ENCODE results near the gene SUSD6.

SUSD6 gene

DNA sequence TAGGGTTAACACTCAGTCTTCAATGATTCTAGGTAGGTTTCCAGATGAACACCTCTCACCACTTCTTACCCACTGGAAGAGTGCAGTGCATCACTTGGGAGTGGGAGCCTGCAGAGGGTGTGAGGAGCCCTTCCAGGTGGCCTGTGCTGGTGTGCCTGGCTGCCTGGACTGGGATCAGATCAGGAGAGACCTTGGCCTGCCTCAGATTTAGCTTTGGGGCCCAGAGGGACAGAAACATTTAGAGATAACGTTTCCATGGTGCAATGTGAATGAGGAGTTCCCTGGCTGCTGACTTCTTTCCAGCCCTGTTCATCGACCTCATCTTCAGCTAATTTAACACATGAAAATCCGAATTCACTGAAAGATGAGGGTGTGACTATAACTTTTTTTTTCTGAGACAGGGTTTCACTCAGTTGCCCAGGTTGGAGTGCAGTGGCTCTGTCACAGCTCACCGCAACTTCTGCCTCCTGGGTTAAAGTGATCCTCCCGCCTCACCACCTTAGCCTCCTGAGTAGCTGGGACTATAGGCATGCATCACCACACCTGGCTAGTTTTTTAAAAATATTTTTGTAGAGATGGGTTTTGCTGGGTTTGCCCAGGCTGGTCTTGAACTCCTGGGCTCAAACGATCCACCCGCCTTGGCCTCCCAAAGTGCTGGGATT lies 53.6 kb downstream of the SUSD6 start:
- TF ChIP-seq, protein P1, sequence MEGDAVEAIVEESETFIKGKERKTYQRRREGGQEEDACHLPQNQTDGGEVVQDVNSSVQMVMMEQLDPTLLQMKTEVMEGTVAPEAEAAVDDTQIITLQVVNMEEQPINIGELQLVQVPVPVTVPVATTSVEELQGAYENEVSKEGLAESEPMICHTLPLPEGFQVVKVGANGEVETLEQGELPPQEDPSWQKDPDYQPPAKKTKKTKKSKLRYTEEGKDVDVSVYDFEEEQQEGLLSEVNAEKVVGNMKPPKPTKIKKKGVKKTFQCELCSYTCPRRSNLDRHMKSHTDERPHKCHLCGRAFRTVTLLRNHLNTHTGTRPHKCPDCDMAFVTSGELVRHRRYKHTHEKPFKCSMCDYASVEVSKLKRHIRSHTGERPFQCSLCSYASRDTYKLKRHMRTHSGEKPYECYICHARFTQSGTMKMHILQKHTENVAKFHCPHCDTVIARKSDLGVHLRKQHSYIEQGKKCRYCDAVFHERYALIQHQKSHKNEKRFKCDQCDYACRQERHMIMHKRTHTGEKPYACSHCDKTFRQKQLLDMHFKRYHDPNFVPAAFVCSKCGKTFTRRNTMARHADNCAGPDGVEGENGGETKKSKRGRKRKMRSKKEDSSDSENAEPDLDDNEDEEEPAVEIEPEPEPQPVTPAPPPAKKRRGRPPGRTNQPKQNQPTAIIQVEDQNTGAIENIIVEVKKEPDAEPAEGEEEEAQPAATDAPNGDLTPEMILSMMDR (IDR thresholded peaks at IDR 0.05; ENCODE audit: insufficient read depth, missing control alignments): no peak

DNA sequence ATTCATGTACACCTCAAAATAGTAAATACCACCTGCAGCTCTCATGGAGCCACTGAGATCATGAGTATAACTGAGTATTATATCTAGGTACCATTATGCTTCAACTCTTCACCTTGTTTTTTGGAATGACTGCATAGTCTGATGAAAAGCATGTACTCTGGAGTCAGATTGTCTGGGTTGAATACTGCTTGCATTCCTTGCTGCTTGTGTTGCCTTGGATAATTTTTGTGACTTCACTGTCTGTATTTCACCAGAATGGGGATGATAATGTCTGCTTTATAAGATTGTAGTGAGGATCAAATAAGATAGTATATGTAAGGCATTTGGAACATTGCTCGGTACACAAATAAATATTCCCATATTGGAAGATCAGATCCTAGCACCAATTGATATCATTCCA lies 54.2 kb downstream of the SUSD6 start:
- FAIRE-seq: no peak
- TF ChIP-seq, protein P1 (IDR thresholded peaks at IDR 0.05; ENCODE audit: insufficient read depth, missing control alignments): no peak

More for the DNA sequence above, 53.6 kb downstream of the SUSD6 start:
- no peak for FAIRE-seq
- DNase-seq (ENCODE audit: insufficient read length, low spot score): no peak

DNA sequence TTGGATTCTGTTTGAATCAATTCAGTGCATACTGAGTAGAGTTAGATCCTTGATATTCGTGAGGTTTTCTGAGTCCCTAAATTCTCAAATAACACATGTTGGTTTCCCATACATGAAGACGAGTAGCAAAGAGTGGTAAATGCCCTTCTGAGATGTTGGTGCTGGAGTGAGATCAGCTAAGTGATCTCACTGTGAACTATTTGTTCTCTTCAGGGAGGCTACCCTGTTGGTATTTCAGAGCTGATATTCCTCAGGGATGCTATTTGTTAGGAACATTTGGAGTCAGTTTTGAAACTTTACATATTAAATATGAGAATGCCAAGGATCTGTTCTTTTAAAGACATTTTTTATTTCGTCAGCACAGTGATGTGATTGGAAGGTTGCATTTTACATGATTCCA lies 54.7 kb downstream of the SUSD6 start:
- FAIRE-seq: no peak
- TF ChIP-seq, protein P1 (IDR thresholded peaks at IDR 0.05; ENCODE audit: insufficient read depth, missing control alignments): no peak
- DNase-seq (ENCODE audit: insufficient read length, low spot score): no peak

More for the DNA sequence above, 54.2 kb downstream of the SUSD6 start:
- no peak for DNase-seq (ENCODE audit: insufficient read length, low spot score)

DNA sequence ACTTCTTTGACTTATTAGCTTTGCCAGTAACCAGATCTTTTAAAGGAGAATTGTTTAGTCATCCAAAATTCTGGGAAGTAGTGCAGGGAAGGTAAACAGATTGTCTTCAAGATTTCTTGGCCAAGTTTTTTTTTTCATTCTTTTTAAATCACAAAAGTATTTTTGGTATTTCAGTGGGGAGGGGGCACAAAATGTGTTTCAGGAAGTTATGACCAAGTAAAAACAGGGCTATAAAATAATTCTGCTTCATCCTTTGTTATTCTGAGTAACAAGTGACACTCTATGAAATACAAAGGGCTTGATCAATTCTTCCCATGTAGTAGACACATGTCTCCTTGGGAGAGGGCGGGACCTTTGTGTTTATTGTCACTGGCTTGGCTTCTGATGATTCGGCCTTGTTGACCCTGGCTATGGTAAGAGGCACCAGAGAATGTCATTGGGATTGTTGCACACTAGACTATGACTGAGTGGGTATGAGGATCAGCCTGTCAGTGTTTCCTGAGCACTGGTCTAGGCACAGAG lies 55.4 kb downstream of the SUSD6 start:
- no peak for DNase-seq (ENCODE audit: insufficient read length, low spot score)
- FAIRE-seq: no peak
- TF ChIP-seq, protein P1 (IDR thresholded peaks at IDR 0.05; ENCODE audit: insufficient read depth, missing control alignments): no peak

DNA sequence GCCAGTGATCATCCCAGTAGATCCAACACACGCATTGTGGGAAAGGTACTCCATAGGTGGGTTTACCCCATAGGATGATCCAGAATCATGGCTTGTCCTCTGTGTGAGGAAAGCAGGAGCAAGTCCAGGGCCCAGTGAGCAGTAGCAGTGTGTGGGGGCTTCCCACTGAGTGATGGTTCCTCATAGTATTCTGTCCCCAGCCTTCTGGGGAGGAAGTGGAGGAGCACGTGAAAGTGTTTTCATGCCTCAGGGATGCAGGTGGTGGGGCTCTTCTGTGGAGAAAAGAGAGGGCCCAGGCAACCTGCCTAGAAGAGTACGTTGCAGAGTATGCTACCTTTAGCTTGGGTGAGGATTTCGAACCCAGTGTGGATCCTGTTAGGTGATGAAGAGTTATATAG lies 56.5 kb downstream of the SUSD6 start:
- DNase-seq (ENCODE audit: insufficient read length, low spot score) (no peak), FAIRE-seq (no peak)
- TF ChIP-seq, protein P1 (IDR thresholded peaks at IDR 0.05; ENCODE audit: insufficient read depth, missing control alignments): no peak

DNA sequence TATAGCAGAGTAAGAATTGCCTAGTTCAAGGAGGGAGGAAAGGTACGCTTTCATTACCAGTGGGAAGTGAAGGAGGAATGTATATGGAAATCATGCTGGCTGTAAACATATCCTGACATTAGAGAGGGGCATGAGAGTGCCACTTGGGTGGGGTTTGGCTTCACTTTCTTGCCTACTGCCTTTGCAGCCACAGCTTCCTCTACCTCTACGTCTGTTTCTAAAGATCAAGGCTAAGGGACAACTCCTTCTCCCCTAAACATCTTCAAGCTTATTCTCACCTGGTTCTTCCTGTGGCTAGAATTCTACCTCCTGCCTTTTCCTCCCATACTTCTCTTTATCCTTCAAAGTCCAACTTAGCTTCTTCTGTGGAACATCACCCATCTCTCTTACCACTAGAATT lies 58.0 kb downstream of the SUSD6 start:
- TF ChIP-seq, protein P1 (IDR thresholded peaks at IDR 0.05; ENCODE audit: insufficient read depth, missing control alignments): no peak
- no peak for FAIRE-seq

DNA sequence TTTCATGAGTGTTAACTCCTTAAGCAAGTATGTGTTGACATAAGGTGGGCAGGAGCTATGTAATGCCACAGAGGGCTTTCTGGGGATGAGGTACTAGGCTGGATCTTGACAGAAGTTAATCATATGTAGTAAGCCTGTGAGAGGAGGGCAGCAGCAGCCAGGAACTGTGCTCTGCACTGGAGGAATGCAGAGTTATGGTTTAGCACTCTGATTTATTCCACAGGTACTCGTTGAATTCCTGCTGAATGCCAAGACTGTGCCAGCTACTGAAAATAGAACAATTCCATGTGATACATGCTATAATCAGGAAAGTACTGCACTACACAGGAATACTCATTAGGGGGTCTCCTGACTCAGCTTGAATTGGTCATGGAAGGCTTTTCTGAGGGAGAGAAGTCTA lies 58.7 kb downstream of the SUSD6 start:
- TF ChIP-seq, protein P1 (IDR thresholded peaks at IDR 0.05; ENCODE audit: insufficient read depth, missing control alignments): no peak
- no peak for FAIRE-seq
- no peak for DNase-seq (ENCODE audit: insufficient read length, low spot score)

More for the DNA sequence above, 58.0 kb downstream of the SUSD6 start:
- DNase-seq (ENCODE audit: insufficient read length, low spot score): no peak
